NCI-H1417 treated with DMSO at 0.1 percent for 48 hours (cell line): Measurements from ENCODE around the gene MYOM3.

Experiments
- DNase-seq: peaks from one replicate; lab custom pipeline; 2025; lab: John Stamatoyannopoulos, UW

The MYOM3 gene

DNA sequence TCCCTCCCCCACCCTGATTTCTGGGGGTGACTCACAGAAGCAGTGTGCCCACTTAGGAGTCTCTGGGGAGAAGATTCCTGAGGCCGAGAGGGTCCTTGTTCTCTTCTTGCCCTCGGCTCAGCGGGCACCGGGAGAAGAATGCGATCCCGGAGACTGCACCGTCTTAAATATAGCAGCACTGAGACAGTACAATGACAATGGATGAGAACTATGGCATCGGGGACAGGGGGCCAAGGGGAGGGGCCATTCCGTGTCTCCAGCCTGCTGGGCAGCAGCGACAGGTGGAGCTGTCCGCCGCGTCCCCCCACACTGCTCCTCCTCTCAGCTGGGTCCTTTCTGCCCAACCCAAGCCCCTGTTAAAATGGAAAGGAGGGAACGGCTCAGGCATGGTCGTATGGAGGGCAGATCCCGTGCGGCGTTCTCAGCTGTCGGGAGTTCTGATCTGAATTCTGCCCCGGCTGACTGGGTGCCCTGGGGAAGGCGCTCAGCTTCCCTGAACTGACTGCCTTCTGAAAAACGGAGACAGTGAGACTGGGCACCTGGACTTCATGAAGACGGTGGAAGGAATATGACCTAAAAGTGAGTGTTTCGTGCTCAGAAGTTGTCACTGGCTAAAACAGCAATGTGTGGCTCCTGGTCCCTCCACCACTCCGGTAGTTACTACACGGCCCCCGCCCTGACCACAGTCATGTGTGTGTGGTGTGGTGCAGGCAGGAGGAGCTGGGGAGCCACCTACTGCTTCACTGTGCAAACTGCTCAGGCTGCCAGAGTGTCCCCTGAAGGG is at the start of gene MYOM3:
Gene MYOM3 (minus strand): TSS at position 140 of the 784 bp plus-strand sequence. CDS start 3,499 bp downstream, outside the sequence.
- DNase-seq = no peak

- DNase-seq = no peak
Observed at GRCh38 chr1:24161270-24161669, 49.3 kb upstream of the MYOM3 start.

- DNase-seq = no peak
Observed at GRCh38 chr1:24159366-24159765, 47.4 kb upstream of the MYOM3 start.

DNA sequence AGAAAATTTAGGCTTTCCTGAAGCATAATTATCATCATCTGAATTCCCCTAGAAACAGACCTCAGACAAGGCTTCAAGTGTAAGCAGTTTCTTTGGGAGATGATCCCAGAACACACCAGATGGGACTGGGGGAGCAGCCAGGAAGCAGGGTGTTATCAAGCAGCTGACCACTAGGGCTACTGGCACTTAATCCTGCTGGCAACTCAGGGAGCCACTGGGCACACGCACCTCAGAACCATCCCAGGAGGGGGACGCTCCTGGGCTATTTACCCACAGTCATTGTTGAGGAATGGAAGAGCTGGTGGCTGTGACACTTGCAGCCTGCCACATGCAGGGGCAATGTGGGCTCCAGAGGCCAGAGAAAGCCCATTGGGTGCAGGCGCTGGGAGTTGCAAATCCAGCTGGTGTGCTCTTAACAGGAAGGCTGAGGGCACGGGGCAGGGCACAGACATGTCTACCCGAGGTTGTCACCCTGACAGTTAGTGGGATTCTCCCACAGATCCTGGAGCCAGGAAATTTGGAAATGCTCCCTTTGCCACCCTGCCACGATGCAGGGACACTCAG is 46.1 kb upstream of the MYOM3 start:
- no peak for DNase-seq

GRCh38 chr1:24156542-24157260 is 44.8 kb upstream of the MYOM3 start:
- DNase-seq = no peak

- no peak for DNase-seq
Observed at GRCh38 chr1:24155011-24155782, 43.3 kb upstream of the MYOM3 start.

DNA sequence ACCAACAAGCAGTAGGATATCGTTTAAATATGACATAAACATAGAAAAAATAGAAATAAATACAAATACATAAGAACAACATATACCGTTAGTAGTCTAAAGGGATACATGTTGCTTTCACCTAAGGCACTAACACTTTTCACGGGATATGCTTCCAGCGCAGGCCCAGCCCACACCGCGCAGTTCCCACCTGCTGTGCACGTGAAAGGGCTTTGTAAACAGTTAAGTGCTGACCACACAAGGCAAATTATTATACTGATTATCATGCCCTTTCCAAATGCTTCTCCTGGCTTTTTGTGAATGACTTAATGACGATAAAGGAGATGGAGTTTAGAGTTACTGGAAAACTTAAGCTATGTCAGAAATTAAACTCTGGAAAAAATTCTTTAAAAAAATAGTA is 42.3 kb upstream of the MYOM3 start:
- DNase-seq = peak; percentile 24

DNA sequence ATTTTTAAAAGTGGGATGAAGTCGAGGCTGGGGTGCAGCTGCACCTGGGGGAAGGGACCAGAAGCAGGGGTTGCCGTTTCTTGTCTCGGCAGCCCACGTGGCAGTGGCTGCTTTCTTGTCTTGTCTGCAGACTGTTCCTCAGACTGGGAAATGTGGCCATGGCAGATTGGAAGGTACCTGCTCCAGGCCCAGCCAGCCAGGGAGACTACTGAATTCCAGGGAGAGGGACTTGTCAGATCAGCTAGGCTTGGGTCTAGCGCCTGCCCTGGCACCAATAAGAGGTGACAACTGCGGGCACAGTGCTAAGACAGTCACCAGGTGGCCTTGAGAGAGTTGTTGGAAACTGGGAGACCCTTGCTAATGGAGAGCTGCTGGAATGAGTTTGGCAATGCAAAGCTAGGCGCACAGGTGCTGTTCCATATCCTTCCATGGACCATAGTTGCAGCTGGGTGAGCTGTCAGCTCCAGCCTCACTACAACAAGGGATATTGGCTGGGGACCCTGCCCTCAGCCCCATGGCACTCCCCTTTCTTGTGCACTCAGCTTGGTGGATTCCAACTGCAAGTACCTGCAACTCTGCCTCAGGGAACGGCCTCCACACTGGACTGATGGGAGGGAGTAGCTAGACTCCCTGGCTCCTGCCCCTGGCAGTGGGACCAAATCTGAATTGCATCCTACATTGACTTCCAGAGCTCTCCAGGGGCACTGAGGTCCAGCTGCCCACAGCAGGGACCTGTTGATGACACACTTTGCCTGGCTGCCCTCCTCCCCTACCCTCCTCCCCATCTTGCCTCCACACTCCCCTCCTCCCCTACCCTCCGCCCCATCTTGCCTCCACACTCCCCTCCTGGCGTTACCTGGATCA is 40.9 kb upstream of the MYOM3 start:
- no peak for DNase-seq

DNA sequence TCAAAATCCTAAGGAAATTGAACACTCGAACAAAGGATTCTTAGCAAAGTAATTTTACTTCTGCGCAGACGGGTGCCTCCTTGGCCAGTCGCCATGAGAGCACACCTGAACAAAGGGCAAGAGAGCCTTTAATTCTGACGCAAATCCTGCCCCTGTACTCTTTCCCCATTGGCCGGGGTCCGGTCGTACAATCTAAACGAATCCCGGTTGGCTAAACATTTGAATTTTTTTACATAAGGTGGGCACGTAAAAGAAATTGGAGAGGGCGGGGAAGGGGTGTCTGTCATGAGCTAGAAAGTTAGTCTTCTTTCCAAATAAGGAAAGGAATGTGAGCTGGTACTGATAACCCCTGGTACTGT is 39.2 kb upstream of the MYOM3 start:
- no peak for DNase-seq

DNA sequence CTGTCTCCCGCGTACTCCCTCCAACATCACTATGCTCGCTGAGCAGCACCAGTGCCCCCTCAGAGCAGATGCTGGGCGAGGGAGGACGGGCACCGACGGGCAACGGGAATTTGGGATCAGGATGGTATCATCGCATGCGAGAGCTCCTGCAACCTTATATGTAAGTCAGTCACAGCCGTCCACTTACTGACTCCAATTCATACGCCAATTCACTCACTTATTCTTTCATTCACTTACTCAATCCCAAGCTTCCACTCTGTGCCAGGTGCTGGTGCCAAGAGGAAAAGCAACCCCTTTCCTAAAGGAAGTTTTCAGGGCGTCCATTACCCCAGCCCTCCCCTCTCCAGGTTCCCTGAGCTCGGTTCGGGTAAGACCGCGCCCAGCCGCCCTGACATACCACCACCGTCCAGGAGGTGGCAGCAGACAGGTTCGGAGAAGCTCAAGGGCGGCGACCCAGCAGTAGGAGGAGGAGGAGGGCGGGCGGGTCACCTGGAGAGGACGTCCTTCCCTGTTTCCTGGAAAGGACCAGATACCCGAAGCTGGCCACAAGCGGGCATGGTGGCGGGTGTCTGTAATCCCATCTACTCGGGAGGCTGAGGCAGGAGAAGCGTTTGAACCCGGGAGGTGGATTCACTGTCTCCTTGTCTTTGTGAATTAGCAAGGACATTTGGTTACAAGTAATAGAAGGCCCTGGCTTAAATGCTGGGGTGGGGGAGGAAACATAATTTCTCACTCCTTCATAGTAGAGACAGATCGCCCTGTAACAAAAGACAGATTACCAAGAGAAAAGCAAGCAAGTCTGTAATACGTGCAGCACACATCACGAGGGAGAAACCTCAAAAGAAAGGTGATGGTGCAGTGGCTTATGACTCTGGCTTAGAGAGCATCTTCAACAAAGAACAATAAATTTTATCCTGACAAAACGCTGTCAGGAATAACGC is 38.6 kb upstream of the MYOM3 start:
- no peak for DNase-seq

GRCh38 chr1:24149866-24150233 is 37.9 kb upstream of the MYOM3 start:
- DNase-seq = no peak

DNA sequence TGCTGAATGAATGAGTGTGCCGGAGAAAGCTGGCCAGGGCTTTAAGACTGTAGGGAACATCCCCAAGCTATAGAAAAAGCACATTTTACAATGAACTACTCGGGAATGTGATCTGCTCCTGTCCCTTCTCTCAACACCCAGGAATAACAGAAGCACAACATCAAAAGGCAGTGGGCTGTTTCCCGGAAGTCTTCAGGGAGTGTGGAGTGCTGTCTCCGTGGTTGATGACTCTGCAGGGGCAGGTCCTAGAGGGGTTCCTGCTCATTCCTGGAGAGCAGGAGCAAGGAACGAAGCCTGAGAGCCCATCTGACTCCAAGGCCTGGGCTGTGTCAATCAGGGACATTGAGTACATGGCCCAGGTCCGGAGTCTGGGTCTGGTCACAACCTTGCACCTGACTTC is 35.9 kb upstream of the MYOM3 start:
- no peak for DNase-seq

GRCh38 chr1:24147194-24147593 is 35.3 kb upstream of the MYOM3 start:
- no peak for DNase-seq

DNA sequence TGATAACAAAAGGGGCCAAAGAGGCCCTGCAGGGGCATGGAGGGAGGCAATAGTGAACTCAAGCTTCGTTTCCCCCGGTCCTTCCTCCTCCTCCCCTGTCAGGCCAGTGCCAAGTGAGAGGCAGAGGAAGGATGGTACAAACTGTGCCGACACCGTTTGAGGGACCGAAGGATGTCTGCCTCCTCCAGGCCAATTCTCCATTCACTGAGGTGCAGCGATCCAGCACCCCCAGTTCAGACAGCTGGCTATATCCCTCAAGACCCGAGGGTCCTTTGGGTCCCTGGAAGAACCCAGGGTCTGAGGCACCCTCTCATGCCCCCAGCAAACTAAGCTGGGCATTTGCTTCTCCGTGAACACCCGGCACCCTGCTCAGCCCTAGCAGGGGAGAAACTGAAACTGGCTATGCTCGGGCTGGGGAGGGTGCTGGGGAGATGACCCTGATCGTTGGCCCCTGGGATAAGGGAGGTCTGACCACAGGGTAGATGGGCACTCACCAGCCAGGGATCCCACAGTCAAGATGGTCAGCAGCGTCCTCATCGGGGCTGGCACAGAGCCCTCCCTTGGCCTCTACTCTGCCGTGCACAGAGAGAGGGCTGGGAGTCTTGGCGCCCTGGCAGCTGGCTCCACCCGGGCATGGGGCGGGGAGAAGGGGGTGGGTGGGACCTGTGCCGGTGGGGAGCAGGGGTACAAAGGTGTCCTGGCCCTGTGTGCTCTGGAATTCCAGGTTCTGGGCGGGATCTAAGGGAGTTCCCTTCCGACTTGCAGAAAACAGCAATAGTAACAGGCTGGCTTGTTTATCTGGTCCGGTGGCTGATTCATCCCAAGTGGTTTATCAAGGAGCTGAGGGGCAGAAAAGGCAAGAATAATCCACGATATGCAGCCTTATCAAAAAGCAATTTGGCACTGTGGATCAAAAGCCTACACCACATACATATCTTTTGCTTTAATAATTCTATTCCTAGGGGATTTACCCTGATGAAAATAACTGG is 30.9 kb upstream of the MYOM3 start, which contains the start of gene IL22RA1:
Gene IL22RA1 (minus strand): TSS at position 595 of the 989 bp plus-strand sequence. CDS start 58 bp downstream, at position 537.
- DNase-seq = no peak

GRCh38 chr1:24141311-24141997 is 29.5 kb upstream of the MYOM3 start:
- DNase-seq = no peak

DNA sequence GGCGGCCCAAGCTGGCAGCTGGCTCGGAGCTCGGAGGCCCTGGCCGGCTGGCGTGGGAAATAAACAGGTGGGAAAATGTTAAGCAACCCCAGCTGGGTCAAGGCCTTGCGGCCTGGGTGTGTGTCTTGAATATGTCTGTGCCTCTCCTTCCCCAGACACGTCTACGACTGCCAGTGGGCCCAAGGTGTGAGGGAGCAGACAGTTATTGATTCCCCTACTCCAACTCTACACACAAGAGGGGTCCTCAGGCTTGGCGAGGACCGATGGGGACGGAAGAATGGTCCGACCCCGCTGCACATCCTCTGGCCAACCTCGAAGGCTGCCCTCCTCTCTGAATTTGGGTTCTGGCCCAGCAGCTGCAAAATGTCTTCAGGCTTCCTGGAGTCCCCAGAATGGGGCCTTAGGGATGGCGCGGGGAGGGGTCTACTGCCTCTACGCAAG is 28.8 kb upstream of the MYOM3 start:
- DNase-seq = no peak

GRCh38 chr1:24139841-24140425 is 28.0 kb upstream of the MYOM3 start:
- no peak for DNase-seq

- DNase-seq = no peak
Observed at GRCh38 chr1:24139222-24139489, 27.2 kb upstream of the MYOM3 start.
